ENCODE measurements around the gene SH2D3C.

Gene SH2D3C

GRCh38 chr9:127816728-127817127, 38.3 kb upstream of the SH2D3C start:
- Histone ChIP-seq H3K4me3 (ENCODE audit: insufficient read depth, low read length, poor library complexity, severe bottlenecking) (no peak overlapping the region), H3F3A (ENCODE audit: insufficient read depth) (no peaks in the 10 kb centered on the region), H3K9ac (ENCODE audit: low read length) (no peak overlapping the region), H3K27me3 (ENCODE audit: low read length) (no peaks in the 10 kb centered on the region), H2AFZ (ENCODE audit: low read depth, low read length, severe bottlenecking) (no peak overlapping the region), H3K9me3 (ENCODE audit: insufficient read depth, low read length) (no peaks in the 10 kb centered on the region), H3K36me3 (ENCODE audit: low read length) (no peaks in the 10 kb centered on the region), H3K4me2 (ENCODE audit: low read depth, low read length, poor library complexity, severe bottlenecking) (no peak overlapping the region), H4K20me1 (ENCODE audit: low read depth, low read length) (no peaks in the 10 kb centered on the region), H3K9me2 (replicated peaks; ENCODE audit: insufficient read depth, low read length) (no peaks in the 10 kb centered on the region), H3K79me2 (ENCODE audit: insufficient read depth, low read length) (no peaks in the 10 kb centered on the region), H3K27ac (ENCODE audit: low read depth, low read length) (no peak overlapping the region)
- TF ChIP-seq EZH2phosphoT487 (conservative IDR thresholded peaks at IDR 0.05; ENCODE audit: low read length) (no peak), CTCF (IDR thresholded peaks at IDR 0.05; ENCODE audit: insufficient read depth, low read length, poor library complexity, severe bottlenecking) (no peak)

GRCh38 chr9:127816362-127816725, 37.9 kb upstream of the SH2D3C start:
- no peak overlapping the region for H3K4me3 ChIP-seq (ENCODE audit: insufficient read depth, low read length, poor library complexity, severe bottlenecking)
- H4K20me1 ChIP-seq (ENCODE audit: low read depth, low read length), result no peaks in the 10 kb centered on the region
- H3F3A ChIP-seq (ENCODE audit: insufficient read depth), result no peaks in the 10 kb centered on the region
- no peak overlapping the region for H3K27ac ChIP-seq (ENCODE audit: low read depth, low read length)
- H3K36me3 ChIP-seq (ENCODE audit: low read length), result no peaks in the 10 kb centered on the region
- no peak overlapping the region for H3K9ac ChIP-seq (ENCODE audit: low read length)
- H2AFZ ChIP-seq (ENCODE audit: low read depth, low read length, severe bottlenecking), result no peak overlapping the region
- H3K9me2 ChIP-seq (replicated peaks; ENCODE audit: insufficient read depth, low read length), result no peaks in the 10 kb centered on the region
- H3K79me2 ChIP-seq (ENCODE audit: insufficient read depth, low read length), result no peaks in the 10 kb centered on the region
- H3K9me3 ChIP-seq (ENCODE audit: insufficient read depth, low read length), result no peaks in the 10 kb centered on the region
- H3K4me2 ChIP-seq (ENCODE audit: low read depth, low read length, poor library complexity, severe bottlenecking), result no peak overlapping the region
- no peak for TF ChIP-seq CTCF (IDR thresholded peaks at IDR 0.05; ENCODE audit: insufficient read depth, low read length, poor library complexity, severe bottlenecking)
- no peak for TF ChIP-seq EZH2phosphoT487 (conservative IDR thresholded peaks at IDR 0.05; ENCODE audit: low read length)
- no peaks in the 10 kb centered on the region for H3K27me3 ChIP-seq (ENCODE audit: low read length)

DNA sequence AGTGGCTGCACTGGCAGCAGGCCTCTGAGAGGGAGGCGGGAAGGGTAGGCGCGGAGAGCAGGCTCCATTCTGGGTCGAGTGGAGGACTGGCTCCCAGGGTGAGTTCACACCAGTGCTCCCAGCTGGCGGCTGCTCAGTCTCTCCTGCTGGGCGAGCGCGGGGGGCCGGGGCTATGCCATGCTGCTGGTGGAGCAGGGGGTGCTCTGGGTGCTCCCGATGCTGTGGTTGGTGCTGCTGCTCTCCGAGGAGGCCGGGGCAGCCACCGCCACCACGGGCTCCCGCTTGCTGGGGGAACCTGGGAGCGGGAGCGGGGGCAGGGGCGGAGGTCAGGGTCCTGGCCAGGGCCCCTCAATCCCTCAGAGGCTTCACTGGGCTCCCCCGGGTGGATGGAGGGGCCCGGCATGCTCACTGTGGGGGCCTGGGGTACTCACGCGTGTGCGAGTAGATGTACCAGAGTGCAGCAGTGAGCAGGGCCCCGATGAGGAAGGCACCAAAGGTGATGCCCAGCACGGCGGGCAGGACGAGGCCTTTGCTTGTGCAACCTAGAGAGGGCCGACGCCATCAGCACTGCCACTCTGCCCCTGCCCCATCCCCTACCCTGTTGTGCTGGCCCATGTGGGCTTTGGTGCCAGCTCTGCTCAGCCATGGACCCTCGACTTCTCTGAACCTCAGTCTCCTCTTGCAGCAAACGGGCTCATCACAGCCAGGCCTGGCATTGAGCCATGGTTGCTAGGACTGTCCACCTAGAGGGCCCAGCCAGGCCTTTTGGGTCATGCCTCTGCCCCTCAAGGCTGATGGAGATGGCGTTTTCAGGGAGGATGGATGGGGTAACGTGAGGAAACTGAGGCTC, 37.3 kb upstream of the SH2D3C start:
- no peak overlapping the region for H2AFZ ChIP-seq (ENCODE audit: low read depth, low read length, severe bottlenecking)
- no peaks in the 10 kb centered on the region for H3K79me2 ChIP-seq (ENCODE audit: insufficient read depth, low read length)
- H3K9me2 ChIP-seq (replicated peaks; ENCODE audit: insufficient read depth, low read length), result no peaks in the 10 kb centered on the region
- no peak overlapping the region for H3K9ac ChIP-seq (ENCODE audit: low read length)
- no peak overlapping the region for H3K27ac ChIP-seq (ENCODE audit: low read depth, low read length)
- H3K36me3 ChIP-seq (ENCODE audit: low read length), result no peaks in the 10 kb centered on the region
- H3K4me3 ChIP-seq (ENCODE audit: insufficient read depth, low read length, poor library complexity, severe bottlenecking), result no peak overlapping the region
- H3K4me2 ChIP-seq (ENCODE audit: low read depth, low read length, poor library complexity, severe bottlenecking), result no peak overlapping the region
- no peaks in the 10 kb centered on the region for H3K27me3 ChIP-seq (ENCODE audit: low read length)
- H4K20me1 ChIP-seq (ENCODE audit: low read depth, low read length), result no peaks in the 10 kb centered on the region
- no peaks in the 10 kb centered on the region for H3K9me3 ChIP-seq (ENCODE audit: insufficient read depth, low read length)
- H3F3A ChIP-seq (ENCODE audit: insufficient read depth), result no peaks in the 10 kb centered on the region
- TF ChIP-seq CTCF (IDR thresholded peaks at IDR 0.05; ENCODE audit: insufficient read depth, low read length, poor library complexity, severe bottlenecking) (no peak), EZH2phosphoT487 (conservative IDR thresholded peaks at IDR 0.05; ENCODE audit: low read length) (no peak)

Data from SU-DHL-6 (cell line).